NCI-H187 (cell line): ENCODE data around the gene P2RX2.

Experiments used
- DNase-seq, 2 experiments: peaks; one replicate each; lab custom pipeline; 2025; lab: John Stamatoyannopoulos, UW

Gene P2RX2

GRCh38 chr12:132618683-132619043 lies at the start of gene P2RX2:
P2RX2 (plus strand) TSS chr12:132618776; CDS start chr12:132618817, 41 bp downstream.
- no peak for DNase-seq

GRCh38 chr12:132568826-132569480 lies 49.6 kb upstream of the P2RX2 start:
- DNase-seq, result no peak

GRCh38 chr12:132569856-132570480 lies 48.6 kb upstream of the P2RX2 start:
- DNase-seq, result no peak

GRCh38 chr12:132570635-132571034 lies 47.9 kb upstream of the P2RX2 start:
- no peak for DNase-seq

- no peak for DNase-seq
Measured at GRCh38 chr12:132571051-132571450, 47.5 kb upstream of the P2RX2 start.

- no peak for DNase-seq
Measured at GRCh38 chr12:132571598-132571997, 47.0 kb upstream of the P2RX2 start.

- DNase-seq, result no peak
Measured at GRCh38 chr12:132572106-132572505, 46.5 kb upstream of the P2RX2 start.

GRCh38 chr12:132572801-132573760 lies 45.5 kb upstream of the P2RX2 start:
- DNase-seq, result no peak

- DNase-seq, result no peak
Measured at GRCh38 chr12:132574271-132574996, 44.1 kb upstream of the P2RX2 start.

- no peak for DNase-seq
Measured at GRCh38 chr12:132575661-132576060, 42.9 kb upstream of the P2RX2 start.

- no peak for DNase-seq
Measured at GRCh38 chr12:132576701-132577100, 41.9 kb upstream of the P2RX2 start.

GRCh38 chr12:132577191-132577920 lies 41.2 kb upstream of the P2RX2 start:
- no peak for DNase-seq

GRCh38 chr12:132578118-132578517 lies 40.5 kb upstream of the P2RX2 start:
- no peak for DNase-seq

GRCh38 chr12:132578826-132579225 lies 39.8 kb upstream of the P2RX2 start:
- DNase-seq, result no peak

- no peak for DNase-seq
Measured at GRCh38 chr12:132579744-132580143, 38.8 kb upstream of the P2RX2 start.

- DNase-seq, result no peak
Measured at GRCh38 chr12:132580701-132581292, 37.8 kb upstream of the P2RX2 start.

GRCh38 chr12:132581348-132582057 lies 37.1 kb upstream of the P2RX2 start:
- DNase-seq, result no peak

GRCh38 chr12:132582058-132582420 lies 36.5 kb upstream of the P2RX2 start:
- no peak for DNase-seq

- DNase-seq, result no peak
Measured at GRCh38 chr12:132582582-132583410, 35.8 kb upstream of the P2RX2 start.

GRCh38 chr12:132583411-132583710 lies 35.2 kb upstream of the P2RX2 start:
- no peak for DNase-seq
